Natural killer cell (primary cell): ENCODE measurements around the gene NF1. TPM values are rescaled to one million over a fixed set of nuclear protein-coding genes. Genes with fewer than 3 reads are reported as not detected.

Experiments
- ATAC-seq, 3 donors: fragments of 150-1000 bp in 2 of 3; fragments of 200-7000 bp in 1 of 3; cut with Tn5 transposase; 1 replicate in 1 of 3; 2 replicates in 2 of 3; pipeline ENCODE4 v1.10.0; 2021; ENCODE audit warnings: mild to moderate bottlenecking in 2 of 3, moderate library complexity in 2 of 3
- DNase-seq, 2 donors: peaks; one replicate each; pipeline versions ENCODE4 v3.0.0 to v3.0.0-alpha.2; 2013 to 2021; ENCODE audit warnings: mixed read lengths in 1 of 2
- H3K27ac ChIP-seq: one replicate; pipeline ENCODE4 v1.5.1; 2013; ENCODE audit warnings: mild to moderate bottlenecking, low read length
- H3K27me3 ChIP-seq: one replicate; pipeline ENCODE4 v1.6.1; 2013; ENCODE audit warnings: low read length; ENCODE audit not compliant: control insufficient read depth, insufficient read depth
- H3K36me3 ChIP-seq: one replicate; pipeline ENCODE4 v1.6.1; 2013; ENCODE audit warnings: low read length; ENCODE audit not compliant: control insufficient read depth, insufficient read depth
- H3K4me1 ChIP-seq: one replicate; pipeline ENCODE4 v1.6.1; 2013; ENCODE audit warnings: low read length; ENCODE audit not compliant: control insufficient read depth, insufficient read depth
- H3K4me3 ChIP-seq: one replicate; pipeline ENCODE4 v1.5.1; 2013; ENCODE audit warnings: low read length
- H3K9me3 ChIP-seq: one replicate; pipeline ENCODE4 v1.6.1; 2013; ENCODE audit warnings: low read length; ENCODE audit not compliant: control insufficient read depth, insufficient read depth
- H3K27ac Mint-ChIP-seq, 2 donors: one replicate each; pipeline ENCODE4 v1.8.0; 2022; ENCODE audit warnings: mild to moderate bottlenecking in 2 of 2, mixed read lengths in 2 of 2, moderate library complexity in 1 of 2
- H3K27me3 Mint-ChIP-seq, 2 donors: one replicate each; pipeline ENCODE4 v1.8.0; 2022; ENCODE audit warnings: low read depth in 2 of 2, mixed read lengths in 2 of 2
- H3K36me3 Mint-ChIP-seq: one replicate; pipeline ENCODE4 v1.8.0; 2022; ENCODE audit warnings: mixed read lengths
- H3K4me1 Mint-ChIP-seq, 2 donors: one replicate each; pipeline ENCODE4 v1.8.0; 2022; ENCODE audit warnings: mixed read lengths in 2 of 2
- H3K4me3 Mint-ChIP-seq: one replicate; pipeline ENCODE4 v1.8.0; 2022; ENCODE audit warnings: mild to moderate bottlenecking, moderate library complexity, mixed read lengths
- H3K9me3 Mint-ChIP-seq, 2 donors: one replicate each; pipeline ENCODE4 v1.8.0; 2022; ENCODE audit warnings: mixed read lengths in 2 of 2
- CTCF ChIP-seq: fragments of 200-600 bp; IDR thresholded peaks from one replicate; pipeline ENCODE4 v1.8.0; 2022; ENCODE audit warnings: antibody characterized with exemption
- WGBS: methylation state at CpG from one replicate; pipeline ENCODE4 v1.1.7; 2013; ENCODE audit warnings: missing lambda C conversion rate; ENCODE audit not compliant: insufficient coverage; 5-methylcytosine and 5-hydroxymethylcytosine counted together
- intact Hi-C: fragments of 100-400 bp; cut with micrococcal nuclease; formaldehyde crosslinking; loops from one replicate; pipeline ENCODE4 v1.14.2; 2022
- total RNA-seq, 4 donors: library from RNA; stranded (reverse); fragments of 120-200 nt in 1 of 4; gene quantifications; one replicate each; pipeline versions ENCODE4 v1.2.3 to v1.2.4, GENCODE V29; 2013 to 2022

NF1 gene
- total RNA-seq, 3 donors from 2014 or later (not counting 1 experiment from before 2014, with no cell fraction given), result 30.3 to 40.7 (median 38.8) TPM

- TF ChIP-seq CTCF, result no peak
- ATAC-seq (no peak), DNase-seq (no peak)
- intact Hi-C loops, result no loop called here
- Histone ChIP-seq H3K9me3 (no peaks in the 10 kb centered on the region), H3K4me1 (no peaks in the 10 kb centered on the region), H3K36me3 (no peaks in the 10 kb centered on the region), H3K27ac (no peak overlapping the region), H3K4me3 (no peak overlapping the region), H3K27me3 (no peaks in the 10 kb centered on the region)
- no peaks in the 10 kb centered on the region for H3K9me3 Mint-ChIP-seq
- 82% methylated on average over 7 of the region's 7 CpGs for WGBS
- H3K27ac Mint-ChIP-seq, result no peak overlapping the region
- no peak overlapping the region for H3K4me3 Mint-ChIP-seq
- no peaks in the 10 kb centered on the region for H3K36me3 Mint-ChIP-seq
- H3K4me1 Mint-ChIP-seq, result peaks cover 0 to 5% of the 10 kb centered on the region in 2 donors
- no peaks in the 10 kb centered on the region for H3K27me3 Mint-ChIP-seq
Measured at GRCh38 chr17:31144836-31145235, 50.1 kb downstream of the NF1 start.

- no peak for DNase-seq
- no peak overlapping the region for H3K27ac ChIP-seq
- no peak for ATAC-seq
- H3K4me1 ChIP-seq, result no peaks in the 10 kb centered on the region
- no peaks in the 10 kb centered on the region for H3K4me1 Mint-ChIP-seq
- H3K4me3 Mint-ChIP-seq, result no peak overlapping the region
- no peaks in the 10 kb centered on the region for H3K36me3 Mint-ChIP-seq
- no peak for TF ChIP-seq CTCF
- no peaks in the 10 kb centered on the region for H3K9me3 ChIP-seq
- no peaks in the 10 kb centered on the region for H3K36me3 ChIP-seq
- H3K27me3 Mint-ChIP-seq, result no peaks in the 10 kb centered on the region
- no peak overlapping the region for H3K4me3 ChIP-seq
- no peak overlapping the region for H3K27ac Mint-ChIP-seq
- H3K9me3 Mint-ChIP-seq, result peaks cover 0 to 4% of the 10 kb centered on the region in 2 donors
- WGBS, result 91% methylated on average over 3 of the region's 3 CpGs
- intact Hi-C loops, result no loop called here
- H3K27me3 ChIP-seq, result no peaks in the 10 kb centered on the region
Measured at GRCh38 chr17:31147507-31148202, 52.9 kb downstream of the NF1 start.

- no peaks in the 10 kb centered on the region for H3K27me3 ChIP-seq
- Mint-ChIP-seq H3K36me3 (no peaks in the 10 kb centered on the region), H3K27me3 (no peaks in the 10 kb centered on the region), H3K27ac (no peak overlapping the region), H3K4me1 (no peaks in the 10 kb centered on the region), H3K9me3 (peaks cover 0 to 4% of the 10 kb centered on the region in 2 donors), H3K4me3 (no peak overlapping the region)
- no peaks in the 10 kb centered on the region for H3K9me3 ChIP-seq
- intact Hi-C loops, result no loop called here
- no peak overlapping the region for H3K27ac ChIP-seq
- H3K36me3 ChIP-seq, result no peaks in the 10 kb centered on the region
- TF ChIP-seq CTCF, result no peak
- DNase-seq, result no peak
- H3K4me1 ChIP-seq, result no peaks in the 10 kb centered on the region
- no peak overlapping the region for H3K4me3 ChIP-seq
- 100% methylated on average over 2 of the region's 3 CpGs for WGBS
- ATAC-seq, result no peak
Measured at GRCh38 chr17:31148205-31148604, 53.4 kb downstream of the NF1 start.

GRCh38 chr17:31152271-31152670 is 57.5 kb downstream of the NF1 start:
- Mint-ChIP-seq H3K4me3 (no peak overlapping the region), H3K4me1 (no peaks in the 10 kb centered on the region), H3K27me3 (no peaks in the 10 kb centered on the region), H3K27ac (no peak overlapping the region), H3K36me3 (no peaks in the 10 kb centered on the region), H3K9me3 (peaks cover 0 to 4% of the 10 kb centered on the region in 2 donors)
- H3K36me3 ChIP-seq, result no peaks in the 10 kb centered on the region
- no peaks in the 10 kb centered on the region for H3K27me3 ChIP-seq
- no peak overlapping the region for H3K4me3 ChIP-seq
- ATAC-seq (no peak), DNase-seq (no peak)
- H3K27ac ChIP-seq, result no peak overlapping the region
- WGBS, result no CpG with 5 or more reads among the region's 1 CpG
- no peak for TF ChIP-seq CTCF
- intact Hi-C loops, result no loop called here
- no peaks in the 10 kb centered on the region for H3K4me1 ChIP-seq
- H3K9me3 ChIP-seq, result no peaks in the 10 kb centered on the region
